Astrocyte (in vitro differentiated cells and primary cell): ENCODE measurements around the gene IGFBP2.

ENCODE experiments used
- CTCF ChIP-seq: IDR thresholded peaks from 2 replicates; pipeline ENCODE4 v1.5.1; 2011; ENCODE audit warnings: low read depth, mild to moderate bottlenecking, inconsistent platforms, low read length, moderate library complexity; ENCODE audit not compliant: insufficient read depth
- EZH2 ChIP-seq: IDR thresholded peaks from 2 replicates; pipeline ENCODE4 v1.6.1; 2012; ENCODE audit warnings: mild to moderate bottlenecking, low read length, inconsistent platforms; ENCODE audit not compliant: insufficient read depth

GRCh38 chr2:216690853-216691741 is 57.9 kb downstream of the IGFBP2 start:
- no peak for TF ChIP-seq EZH2
- TF ChIP-seq CTCF = no peak
